ENCODE results near the gene POU4F3. TPM values are rescaled to one million over a fixed set of nuclear protein-coding genes. Genes with fewer than 3 reads are reported as not detected.

The POU4F3 gene
- total and polyA plus RNA-seq, 10 donors, result 0.03 to 0.16 (median 0.07) TPM; not detected in 6

DNA sequence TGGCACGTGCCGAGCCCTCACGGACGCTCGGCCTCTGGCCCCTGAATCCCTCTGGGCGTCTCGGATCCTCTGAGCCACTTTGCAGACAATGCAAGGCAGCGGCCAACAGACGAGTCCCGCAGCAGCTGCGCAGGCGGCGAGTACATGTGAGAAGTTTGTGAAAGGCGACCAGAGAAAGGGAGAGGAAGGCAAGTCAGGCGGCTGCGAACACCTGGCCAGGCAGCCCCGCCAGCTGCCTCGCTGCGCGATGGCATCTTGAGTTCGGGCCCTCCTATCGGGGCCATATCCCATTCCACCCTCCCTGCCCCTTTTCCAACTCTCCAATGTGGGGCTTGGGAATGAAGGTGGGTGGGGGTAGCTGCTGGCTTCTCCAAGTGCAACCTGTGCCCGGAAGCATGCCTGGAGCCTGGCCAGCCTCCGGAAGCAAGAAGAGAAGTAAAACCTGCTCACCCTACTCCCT lies 4.5 kb upstream of the POU4F3 start:
- no peak for TF ChIP-seq POLR2AphosphoS5 (IDR thresholded peaks at IDR 0.05)
- no peak for TF ChIP-seq POLR2A (IDR thresholded peaks at IDR 0.05)
- no peak for TF ChIP-seq CTCF (IDR thresholded peaks at IDR 0.05 in 8 of 11, conservative IDR thresholded peaks at IDR 0.05 in 3 of 11)
- intact Hi-C loops (cut with DNase I; ENCODE audit: low total_unique reads), result no loop called here
- no peak overlapping the region for H3K27ac ChIP-seq
- H3K4me3 ChIP-seq, result no peak overlapping the region
- WGBS, 5 donors, result 7 to 12% (median 9%) methylated on average over 17 to 24 of the region's 24 CpGs
- H3K9me3 ChIP-seq, result no peaks in the 10 kb centered on the region
- peaks cover 0 to 10% (median 0%) of the 10 kb centered on the region in 6 donors for H3K4me1 ChIP-seq
- peaks cover 0 to 98% (median 38%) of the 10 kb centered on the region in 7 donors for H3K27me3 ChIP-seq (replicated peaks in 1 of 7)
- DNase-seq, result no peak
- no peaks in the 10 kb centered on the region for H3K36me3 ChIP-seq

- Histone ChIP-seq H3K4me1 (peaks cover 0 to 20% (median 3%) of the 10 kb centered on the region in 6 donors), H3K27me3 (replicated peaks in 1 of 7) (peaks cover 0 to 99% (median 59%) of the 10 kb centered on the region in 7 donors), H3K9me3 (peaks cover 0 to 3% (median 0%) of the 10 kb centered on the region in 8 donors), H3K27ac (no peak overlapping the region), H3K36me3 (no peaks in the 10 kb centered on the region), H3K4me3 (no peak overlapping the region)
- no peak for TF ChIP-seq POLR2A (IDR thresholded peaks at IDR 0.05)
- TF ChIP-seq POLR2AphosphoS5 (IDR thresholded peaks at IDR 0.05), result no peak
- no peak for TF ChIP-seq CTCF (IDR thresholded peaks at IDR 0.05 in 8 of 11, conservative IDR thresholded peaks at IDR 0.05 in 3 of 11)
- intact Hi-C loops (cut with DNase I; ENCODE audit: low total_unique reads), result no loop called here
- no peak for DNase-seq
Observed at GRCh38 chr5:146336197-146336596, 2.4 kb upstream of the POU4F3 start.

- WGBS, 5 donors, result 5 to 8% (median 6%) methylated on average over 29 to 34 of the region's 34 CpGs
- no peak for DNase-seq
Observed at GRCh38 chr5:146337264-146337904, 1.3 kb upstream of the POU4F3 start.

More at GRCh38 chr5:146337264-146337904, 1.3 kb upstream of the POU4F3 start:
- H3K9me3 ChIP-seq, result peaks cover 0 to 3% (median 0%) of the 10 kb centered on the region in 8 donors
- no peak overlapping the region for H3K4me3 ChIP-seq
- H3K27ac ChIP-seq, result no peak overlapping the region
- H3K4me1 ChIP-seq, result peaks cover 0 to 20% (median 3%) of the 10 kb centered on the region in 6 donors
- no peaks in the 10 kb centered on the region for H3K36me3 ChIP-seq
- peaks cover 0 to 99% (median 70%) of the 10 kb centered on the region in 7 donors for H3K27me3 ChIP-seq (replicated peaks in 1 of 7)
- intact Hi-C loops (cut with DNase I; ENCODE audit: low total_unique reads), result no loop called here
- TF ChIP-seq CTCF (IDR thresholded peaks at IDR 0.05 in 8 of 11, conservative IDR thresholded peaks at IDR 0.05 in 3 of 11), result no peak
- no peak for TF ChIP-seq POLR2AphosphoS5 (IDR thresholded peaks at IDR 0.05)
- no peak for TF ChIP-seq POLR2A (IDR thresholded peaks at IDR 0.05)

All from spleen (tissue), 11 donors.